PC-3 (cell line): ENCODE measurements around the gene TK2. TPM values are rescaled to one million over a fixed set of nuclear protein-coding genes. Genes with fewer than 3 reads are reported as not detected.
A peak's percentile ranks its signal among the peaks of the same experiment; 100 is the strongest.

ENCODE experiments used
- ATAC-seq: fragments of 200-7000 bp; cut with Tn5 transposase; 2 replicates; pipeline ENCODE4 v1.9.1; 2020; ENCODE audit warnings: mild to moderate bottlenecking, moderate library complexity
- BruUV-seq: library from RNA; stranded (reverse); fragments of 400-500 nt; replicated peaks from 2 replicates; lab custom pipeline; 2021; lab: Mats Ljungman, UMichigan
- CTCF ChIA-PET: fragments of 300-600 bp; sonication (Branson Sonifier 250); formaldehyde crosslinking; loops from one replicate; lab custom pipeline; 2022; ENCODE audit warnings: antibody characterized with exemption; lab: Charles Lee
- POLR2A ChIA-PET: fragments of 300-600 bp; sonication (Branson Sonifier 250); formaldehyde crosslinking; loops from one replicate; lab custom pipeline; 2022; ENCODE audit warnings: antibody characterized with exemption; ENCODE audit not compliant: unreplicated experiment; lab: Charles Lee
- DNase-seq: peaks from one replicate; pipeline ENCODE4 v3.0.0-alpha.2; 2015
- H2AFZ ChIP-seq: fragments of 300-600 bp; sonication (generic); 2 replicates; pipeline ENCODE4 v1.6.0; 2016; ENCODE audit warnings: antibody characterized with exemption, low read length
- H3F3A ChIP-seq: fragments of 300-600 bp; sonication (generic); one replicate; pipeline ENCODE4 v1.6.0; 2017; ENCODE audit warnings: antibody characterized with exemption, low read length, control low read depth, mild to moderate bottlenecking; ENCODE audit not compliant: unreplicated experiment
- H3K27ac ChIP-seq: fragments of 300-600 bp; sonication (generic); 2 replicates; pipeline ENCODE4 v1.5.1; 2016; ENCODE audit warnings: mild to moderate bottlenecking, low read length
- H3K27me3 ChIP-seq: fragments of 300-600 bp; sonication (generic); 2 replicates; pipeline ENCODE4 v1.6.1; 2016; ENCODE audit warnings: low read length, mixed read lengths
- H3K36me3 ChIP-seq: fragments of 300-600 bp; sonication (generic); 2 replicates; pipeline ENCODE4 v1.6.1; 2016; ENCODE audit warnings: low read depth, mixed run types, low read length, mixed read lengths
- H3K4me1 ChIP-seq: fragments of 300-600 bp; sonication (generic); 2 replicates; pipeline ENCODE4 v1.5.1; 2016; ENCODE audit warnings: low read length; ENCODE audit not compliant: insufficient read depth
- H3K4me2 ChIP-seq: fragments of 300-600 bp; sonication (generic); 2 replicates; pipeline ENCODE4 v1.6.0; 2016; ENCODE audit warnings: low read length
- H3K4me3 ChIP-seq: fragments of 300-600 bp; sonication (generic); 2 replicates; pipeline ENCODE4 v1.5.1; 2016; ENCODE audit warnings: mild to moderate bottlenecking, low read length, mixed read lengths
- H3K79me2 ChIP-seq: fragments of 300-600 bp; sonication (generic); 2 replicates; pipeline ENCODE4 v1.6.1; 2017; ENCODE audit warnings: low read length, mixed read lengths
- H3K9ac ChIP-seq: fragments of 300-600 bp; sonication (generic); 2 replicates; pipeline ENCODE4 v1.6.0; 2016; ENCODE audit warnings: mild to moderate bottlenecking, low read length
- H3K9me2 ChIP-seq: fragments of 300-600 bp; sonication (generic); replicated peaks from 2 replicates; pipeline ENCODE4 v1.6.1; 2016; ENCODE audit warnings: mixed run types, low read length, mixed read lengths
- H3K9me3 ChIP-seq: fragments of 300-600 bp; sonication (generic); 2 replicates; pipeline ENCODE4 v1.6.1; 2016; ENCODE audit warnings: low read length, mixed read lengths
- H4K20me1 ChIP-seq: fragments of 300-600 bp; sonication (generic); 2 replicates; pipeline ENCODE4 v1.6.1; 2016; ENCODE audit warnings: low read length, mixed read lengths
- EZH2 ChIP-seq: fragments of 300-600 bp; sonication (generic); IDR thresholded peaks from one replicate; pipeline ENCODE4 v1.6.1; 2017; ENCODE audit warnings: antibody characterized with exemption, mild to moderate bottlenecking, low read length; ENCODE audit not compliant: unreplicated experiment
- EZH2phosphoT487 ChIP-seq: fragments of 300-600 bp; sonication (generic); IDR thresholded peaks from 2 replicates; pipeline ENCODE4 v1.6.1; 2018; ENCODE audit warnings: mild to moderate bottlenecking, antibody characterized with exemption, low read length, borderline replicate concordance
- intact Hi-C: fragments of 100-400 bp; cut with micrococcal nuclease; formaldehyde crosslinking; loops from 2 replicates; pipeline ENCODE4 v1.9.0; 2023
- total RNA-seq: library from RNA; depleted of rRNA; stranded (reverse); fragments of >200 nt; gene quantifications from 2 replicates; pipeline ENCODE4 v1.2.3, GENCODE V29; 2014
- TF ChIP-seq, protein P1 (sequence below): fragments of 300-600 bp; sonication (generic); conservative IDR thresholded peaks from 2 replicates; pipeline ENCODE4 v1.5.1; 2017; ENCODE audit warnings: antibody characterized with exemption, low read depth, mild to moderate bottlenecking, low read length

TK2 gene
- total RNA-seq, 1 experiment from 2014 or later = 8.3 TPM

DNA sequence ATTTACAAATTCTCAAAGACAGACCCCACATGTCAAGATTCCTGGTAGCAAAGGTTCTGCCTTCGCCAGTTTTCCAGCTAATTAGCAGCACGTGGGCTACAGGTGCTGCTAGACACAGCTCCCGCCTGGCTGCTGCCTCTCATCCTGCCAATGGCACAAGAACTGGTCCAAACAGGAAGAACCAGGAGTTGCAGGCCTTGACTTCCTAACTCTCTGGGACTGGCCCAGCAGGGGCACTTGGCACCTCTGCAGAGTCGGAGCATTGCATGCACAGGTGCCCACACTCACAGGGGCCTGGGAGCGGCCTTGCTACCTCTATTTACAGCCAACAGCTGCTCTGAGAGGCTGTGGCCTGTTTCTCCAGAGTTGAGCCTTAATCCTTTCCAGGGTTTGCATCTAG is 39.6 kb downstream of the TK2 start:
- H3K27ac ChIP-seq = peak overlapping the region; percentile 82
- no peak overlapping the region for H3K4me2 ChIP-seq
- POLR2A ChIA-PET = no interaction called here
- no peak for DNase-seq
- CTCF ChIA-PET = no interaction called here
- no peaks in the 10 kb centered on the region for H3K27me3 ChIP-seq
- H2AFZ ChIP-seq = no peak overlapping the region
- intact Hi-C loops = no loop called here
- no peaks in the 10 kb centered on the region for H3K9me3 ChIP-seq
- H3K9ac ChIP-seq = no peak overlapping the region
- TF ChIP-seq, protein P1, sequence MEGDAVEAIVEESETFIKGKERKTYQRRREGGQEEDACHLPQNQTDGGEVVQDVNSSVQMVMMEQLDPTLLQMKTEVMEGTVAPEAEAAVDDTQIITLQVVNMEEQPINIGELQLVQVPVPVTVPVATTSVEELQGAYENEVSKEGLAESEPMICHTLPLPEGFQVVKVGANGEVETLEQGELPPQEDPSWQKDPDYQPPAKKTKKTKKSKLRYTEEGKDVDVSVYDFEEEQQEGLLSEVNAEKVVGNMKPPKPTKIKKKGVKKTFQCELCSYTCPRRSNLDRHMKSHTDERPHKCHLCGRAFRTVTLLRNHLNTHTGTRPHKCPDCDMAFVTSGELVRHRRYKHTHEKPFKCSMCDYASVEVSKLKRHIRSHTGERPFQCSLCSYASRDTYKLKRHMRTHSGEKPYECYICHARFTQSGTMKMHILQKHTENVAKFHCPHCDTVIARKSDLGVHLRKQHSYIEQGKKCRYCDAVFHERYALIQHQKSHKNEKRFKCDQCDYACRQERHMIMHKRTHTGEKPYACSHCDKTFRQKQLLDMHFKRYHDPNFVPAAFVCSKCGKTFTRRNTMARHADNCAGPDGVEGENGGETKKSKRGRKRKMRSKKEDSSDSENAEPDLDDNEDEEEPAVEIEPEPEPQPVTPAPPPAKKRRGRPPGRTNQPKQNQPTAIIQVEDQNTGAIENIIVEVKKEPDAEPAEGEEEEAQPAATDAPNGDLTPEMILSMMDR = no peak
- TF ChIP-seq EZH2 (no peak), EZH2phosphoT487 (no peak)
- no peaks in the 10 kb centered on the region for H3K79me2 ChIP-seq
- peaks cover 6% of the 10 kb centered on the region for H3F3A ChIP-seq
- no peak for ATAC-seq
- BruUV-seq = no TSS peak
- H3K9me2 ChIP-seq = no peaks in the 10 kb centered on the region
- peaks cover 72% of the 10 kb centered on the region for H3K4me1 ChIP-seq
- H3K36me3 ChIP-seq = no peaks in the 10 kb centered on the region
- H3K4me3 ChIP-seq = no peak overlapping the region
- no peaks in the 10 kb centered on the region for H4K20me1 ChIP-seq

DNA sequence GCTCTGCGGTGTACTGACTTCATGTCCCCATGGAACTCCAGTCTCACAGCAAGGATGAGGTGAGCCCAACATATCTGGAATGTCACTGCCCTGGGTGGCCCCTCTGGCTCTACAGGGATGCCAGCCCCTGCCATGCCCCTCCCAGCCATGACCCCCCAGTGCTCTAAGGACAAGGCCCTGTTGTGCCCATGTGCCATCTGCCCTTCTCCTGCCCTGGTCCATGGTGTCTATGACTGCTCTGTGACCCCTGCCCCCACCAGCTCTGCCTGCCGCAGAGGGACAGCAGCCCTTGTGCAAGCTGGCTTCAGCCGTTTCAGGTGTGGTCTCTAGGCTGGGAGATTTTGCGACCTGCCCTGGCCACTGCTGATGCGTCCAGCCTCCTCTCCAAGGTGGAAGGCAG is 40.3 kb downstream of the TK2 start:
- no peaks in the 10 kb centered on the region for H3K27me3 ChIP-seq
- H3F3A ChIP-seq = peaks cover 6% of the 10 kb centered on the region
- H3K4me3 ChIP-seq = no peak overlapping the region
- TF ChIP-seq, protein P1 = no peak
- no peak for TF ChIP-seq EZH2phosphoT487
- no peak overlapping the region for H3K4me2 ChIP-seq
- no peak overlapping the region for H3K9ac ChIP-seq
- no peaks in the 10 kb centered on the region for H3K9me3 ChIP-seq
- H2AFZ ChIP-seq = no peak overlapping the region
- H3K9me2 ChIP-seq = no peaks in the 10 kb centered on the region
- DNase-seq (no peak), ATAC-seq (no peak)
- H3K79me2 ChIP-seq = no peaks in the 10 kb centered on the region
- BruUV-seq = no TSS peak
- ChIA-PET CTCF (interaction anchor here (0.7 kb wide), 1 partner anchor 47 kb away, joined by 3 read pairs; no protein-coding TSS in a partner anchor), POLR2A (no interaction called here)
- peaks cover 72% of the 10 kb centered on the region for H3K4me1 ChIP-seq
- no peaks in the 10 kb centered on the region for H4K20me1 ChIP-seq
- no peaks in the 10 kb centered on the region for H3K36me3 ChIP-seq
- no peak overlapping the region for H3K27ac ChIP-seq
- intact Hi-C loops = loop anchor here (5.0 kb wide), 1 partner anchor 43 kb away; the partner anchor contains the start of genes CKLF and TK2

GRCh38 chr16:66508914-66509496 is 40.9 kb downstream of the TK2 start:
- Histone ChIP-seq H3K79me2 (no peaks in the 10 kb centered on the region), H3K27ac (peak overlapping the region; percentile 88), H3K36me3 (no peaks in the 10 kb centered on the region), H3K27me3 (no peaks in the 10 kb centered on the region), H4K20me1 (no peaks in the 10 kb centered on the region), H3K4me1 (peaks cover 72% of the 10 kb centered on the region), H3K9me3 (no peaks in the 10 kb centered on the region), H3K9me2 (no peaks in the 10 kb centered on the region), H3K4me3 (no peak overlapping the region), H3K9ac (peak overlapping the region; percentile 5), H3K4me2 (peak overlapping the region; percentile 54), H3F3A (peaks cover 6% of the 10 kb centered on the region), H2AFZ (no peak overlapping the region)
- ATAC-seq (no peak), DNase-seq (no peak)
- BruUV-seq = no TSS peak
- POLR2A ChIA-PET = interaction anchor here (0.7 to 1.3 kb wide), 3 partner anchors 13 to 101 kb away, joined by 3 to 4 read pairs (median 3); no protein-coding TSS in a partner anchor
- intact Hi-C loops = loop anchor here (1.0 to 5.0 kb wide), 2 partner anchors 7 to 43 kb away; partner anchors contain the start of genes CKLF and TK2
- TF ChIP-seq EZH2 (no peak), EZH2phosphoT487 (no peak)
- TF ChIP-seq, protein P1 = no peak
- CTCF ChIA-PET = interaction anchor here (0.8 to 1.4 kb wide), 4 partner anchors 13 to 364 kb away, joined by 3 to 7 read pairs (median 4); no protein-coding TSS in a partner anchor
